ENCODE data around the gene NWD2. TPM values are rescaled to one million over a fixed set of nuclear protein-coding genes. Genes with fewer than 3 reads are reported as not detected.

Gene NWD2
- polyA plus RNA-seq, 2 of the 4 experiments (the other 2 are of a cell fraction), result not detected

GRCh38 chr4:37441231-37442061, 196.9 kb downstream of the NWD2 start:
- WGBS (ENCODE audit: missing lambda C conversion rate), result 24% methylated on average over 9 of the region's 9 CpGs
- POLR2A ChIA-PET, result interaction anchor here (1.4 kb wide), 1 partner anchor 11 kb away, joined by 3 read pairs; no protein-coding TSS in a partner anchor

GRCh38 chr4:37442062-37442323, 197.4 kb downstream of the NWD2 start:
- no peak overlapping the region for H3K27ac ChIP-seq
- TF ChIP-seq FOSB (CRISPR knock-in tag; IDR thresholded peaks at IDR 0.05), result no peak
- DNase-seq (ENCODE audit: low read depth in 1 of 2, low spot score in 1 of 2) (no peak), FAIRE-seq (no peak), ATAC-seq (no peak)
- ChIA-PET POLR2A (no interaction called here), CTCF (no interaction called here)
- no peaks in the 10 kb centered on the region for H3K9me3 ChIP-seq
- no peaks in the 10 kb centered on the region for H3K4me1 ChIP-seq
- no peak overlapping the region for H3K4me3 ChIP-seq
- no peak overlapping the region for H3K4me2 ChIP-seq
- 0% methylated on average over 1 of the region's 1 CpG for WGBS (ENCODE audit: missing lambda C conversion rate)

More at GRCh38 chr4:37441231-37442061, 196.9 kb downstream of the NWD2 start:
- no peak overlapping the region for H3K4me3 ChIP-seq
- TF ChIP-seq BCL3 (IDR thresholded peaks at IDR 0.05), result no peak
- TF ChIP-seq MAX (IDR thresholded peaks at IDR 0.05), result no peak
- no peak for TF ChIP-seq HOXB13 (CRISPR knock-in tag; IDR thresholded peaks at IDR 0.05; ENCODE audit: low read depth)
- no peak for TF ChIP-seq NPAS2 (CRISPR knock-in tag; IDR thresholded peaks at IDR 0.05; ENCODE audit: borderline replicate concordance)
- TF ChIP-seq USF2 (IDR thresholded peaks at IDR 0.05), result peak; percentile 80
- CTCF ChIA-PET, result interaction anchor here (1.4 kb wide), 1 partner anchor 126 kb away, joined by 3 read pairs; no protein-coding TSS in a partner anchor
- H3K4me1 ChIP-seq, result no peaks in the 10 kb centered on the region
- no peaks in the 10 kb centered on the region for H3K9me3 ChIP-seq
- H3K27ac ChIP-seq, result no peak overlapping the region
- H3K4me2 ChIP-seq, result no peak overlapping the region
- FAIRE-seq (no peak), ATAC-seq (peak in 1 of 2 experiments; percentile 49; a peak in 1 of 6 replicates), DNase-seq (ENCODE audit: low read depth in 1 of 2, low spot score in 1 of 2) (peak in 1 of 2 experiments; percentile 32)

- ATAC-seq (no peak), DNase-seq (ENCODE audit: low read depth in 1 of 2, low spot score in 1 of 2) (no peak), FAIRE-seq (no peak)
- no peak overlapping the region for H3K27ac ChIP-seq
- no peak for TF ChIP-seq CBX8 (IDR thresholded peaks at IDR 0.05)
- TF ChIP-seq EHMT2 (IDR thresholded peaks at IDR 0.05; ENCODE audit: low read depth), result no peak
- TF ChIP-seq EP300 (IDR thresholded peaks at IDR 0.05), result no peak
- TF ChIP-seq FOSB (CRISPR knock-in tag; IDR thresholded peaks at IDR 0.05), result no peak
- TF ChIP-seq TP53 (CRISPR knock-in tag; IDR thresholded peaks at IDR 0.05), result no peak
- no peak for TF ChIP-seq RAD21 (conservative IDR thresholded peaks at IDR 0.05 in 1 of 2, IDR thresholded peaks at IDR 0.05 in 1 of 2)
- TF ChIP-seq ATOH8 (CRISPR knock-in tag; IDR thresholded peaks at IDR 0.05; ENCODE audit: low read depth), result no peak
- TF ChIP-seq MYC (IDR thresholded peaks at IDR 0.05; ENCODE audit: borderline replicate concordance, low read length), result no peak
- TF ChIP-seq ESRRA (IDR thresholded peaks at IDR 0.05; ENCODE audit: borderline replicate concordance, low read length), result no peak
- TF ChIP-seq EHF (CRISPR knock-in tag; IDR thresholded peaks at IDR 0.05), result no peak
- TF ChIP-seq HOXB5 (CRISPR knock-in tag; IDR thresholded peaks at IDR 0.05), result no peak
- no peak for TF ChIP-seq ELK1 (IDR thresholded peaks at IDR 0.05; ENCODE audit: low read depth, low read length)
- no peak for TF ChIP-seq USF2 (IDR thresholded peaks at IDR 0.05)
- TF ChIP-seq FOXS1 (CRISPR knock-in tag; IDR thresholded peaks at IDR 0.05), result no peak
- TF ChIP-seq E2F6 (IDR thresholded peaks at IDR 0.05; ENCODE audit: borderline replicate concordance, low read depth), result no peak
- no peak for TF ChIP-seq FOSL2 (IDR thresholded peaks at IDR 0.05)
- no peak for TF ChIP-seq FOSL2 (CRISPR knock-in tag; IDR thresholded peaks at IDR 0.05)
- no peak for TF ChIP-seq PHF8 (IDR thresholded peaks at IDR 0.05; ENCODE audit: borderline replicate concordance, low read depth)
- no peak for TF ChIP-seq RFX5 (IDR thresholded peaks at IDR 0.05)
- no peak for TF ChIP-seq GATA3 (IDR thresholded peaks at IDR 0.05; ENCODE audit: borderline replicate concordance)
- H3K4me2 ChIP-seq, result no peak overlapping the region
- no peak overlapping the region for H3K4me3 ChIP-seq
- H3K9me3 ChIP-seq, result no peaks in the 10 kb centered on the region
- ChIA-PET POLR2A (no interaction called here), CTCF (interaction anchor here (0.6 to 1.1 kb wide), 3 partner anchors 9 to 619 kb away, joined by 3 to 4 read pairs (median 3); no protein-coding TSS in a partner anchor)
- H3K4me1 ChIP-seq, result no peaks in the 10 kb centered on the region
- 52% methylated on average over 4 of the region's 4 CpGs for WGBS (ENCODE audit: missing lambda C conversion rate)
Observed at GRCh38 chr4:37443137-37443536, 198.6 kb downstream of the NWD2 start.

All from A549 (cell line).